Measurements from ENCODE around the gene RXRB.

The RXRB gene

GRCh38 chr6:33208091-33208967 lies 7.9 kb upstream of the RXRB start, which contains the start of gene RING1:
RING1 (plus strand) TSS chr6:33208500; CDS start chr6:33208823, 323 bp downstream.
- TF ChIP-seq, protein P1, sequence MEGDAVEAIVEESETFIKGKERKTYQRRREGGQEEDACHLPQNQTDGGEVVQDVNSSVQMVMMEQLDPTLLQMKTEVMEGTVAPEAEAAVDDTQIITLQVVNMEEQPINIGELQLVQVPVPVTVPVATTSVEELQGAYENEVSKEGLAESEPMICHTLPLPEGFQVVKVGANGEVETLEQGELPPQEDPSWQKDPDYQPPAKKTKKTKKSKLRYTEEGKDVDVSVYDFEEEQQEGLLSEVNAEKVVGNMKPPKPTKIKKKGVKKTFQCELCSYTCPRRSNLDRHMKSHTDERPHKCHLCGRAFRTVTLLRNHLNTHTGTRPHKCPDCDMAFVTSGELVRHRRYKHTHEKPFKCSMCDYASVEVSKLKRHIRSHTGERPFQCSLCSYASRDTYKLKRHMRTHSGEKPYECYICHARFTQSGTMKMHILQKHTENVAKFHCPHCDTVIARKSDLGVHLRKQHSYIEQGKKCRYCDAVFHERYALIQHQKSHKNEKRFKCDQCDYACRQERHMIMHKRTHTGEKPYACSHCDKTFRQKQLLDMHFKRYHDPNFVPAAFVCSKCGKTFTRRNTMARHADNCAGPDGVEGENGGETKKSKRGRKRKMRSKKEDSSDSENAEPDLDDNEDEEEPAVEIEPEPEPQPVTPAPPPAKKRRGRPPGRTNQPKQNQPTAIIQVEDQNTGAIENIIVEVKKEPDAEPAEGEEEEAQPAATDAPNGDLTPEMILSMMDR (IDR thresholded peaks at IDR 0.05): no peak
- peaks cover 24% of the 10 kb centered on the region for H3K36me3 Mint-ChIP-seq (ENCODE audit: low read depth)
- H3K9me3 Mint-ChIP-seq: no peaks in the 10 kb centered on the region
- H3K4me3 Mint-ChIP-seq: peak within 1 kb of the TSS; percentile 90
- peaks cover 73% of the 10 kb centered on the region for H3K4me1 Mint-ChIP-seq
- peak within 1 kb of the TSS; percentile 93 for H3K27ac Mint-ChIP-seq
- H3K27me3 Mint-ChIP-seq (ENCODE audit: low read depth, poor library complexity): peaks cover 48% of the 10 kb centered on the region
- peak; percentile 85 for DNase-seq

GRCh38 chr6:33207552-33208090 lies 7.2 kb upstream of the RXRB start:
- H3K4me3 Mint-ChIP-seq: peak overlapping the region; percentile 90
- H3K36me3 Mint-ChIP-seq (ENCODE audit: low read depth): peaks cover 31% of the 10 kb centered on the region
- TF ChIP-seq, protein P1 (IDR thresholded peaks at IDR 0.05): no peak
- DNase-seq: peak; percentile 66
- H3K27ac Mint-ChIP-seq: peak overlapping the region; percentile 93
- peaks cover 73% of the 10 kb centered on the region for H3K4me1 Mint-ChIP-seq
- peaks cover 41% of the 10 kb centered on the region for H3K27me3 Mint-ChIP-seq (ENCODE audit: low read depth, poor library complexity)
- H3K9me3 Mint-ChIP-seq: no peaks in the 10 kb centered on the region

- H3K36me3 Mint-ChIP-seq (ENCODE audit: low read depth): peaks cover 34% of the 10 kb centered on the region
- H3K4me1 Mint-ChIP-seq: peaks cover 73% of the 10 kb centered on the region
- no peaks in the 10 kb centered on the region for H3K9me3 Mint-ChIP-seq
- no peak overlapping the region for H3K27ac Mint-ChIP-seq
- peaks cover 35% of the 10 kb centered on the region for H3K27me3 Mint-ChIP-seq (ENCODE audit: low read depth, poor library complexity)
- DNase-seq: peak; percentile 56
- peak overlapping the region; percentile 90 for H3K4me3 Mint-ChIP-seq
- TF ChIP-seq, protein P1 (IDR thresholded peaks at IDR 0.05): no peak
Measured at GRCh38 chr6:33206864-33207551, 6.5 kb upstream of the RXRB start.

- Mint-ChIP-seq H3K27me3 (ENCODE audit: low read depth, poor library complexity) (peaks cover 28% of the 10 kb centered on the region), H3K9me3 (no peaks in the 10 kb centered on the region), H3K4me3 (peak overlapping the region; percentile 90), H3K27ac (no peak overlapping the region), H3K4me1 (peaks cover 77% of the 10 kb centered on the region), H3K36me3 (ENCODE audit: low read depth) (peaks cover 34% of the 10 kb centered on the region)
- TF ChIP-seq, protein P1 (IDR thresholded peaks at IDR 0.05): no peak
- DNase-seq: no peak
Measured at GRCh38 chr6:33206027-33206863, 5.8 kb upstream of the RXRB start.

DNA sequence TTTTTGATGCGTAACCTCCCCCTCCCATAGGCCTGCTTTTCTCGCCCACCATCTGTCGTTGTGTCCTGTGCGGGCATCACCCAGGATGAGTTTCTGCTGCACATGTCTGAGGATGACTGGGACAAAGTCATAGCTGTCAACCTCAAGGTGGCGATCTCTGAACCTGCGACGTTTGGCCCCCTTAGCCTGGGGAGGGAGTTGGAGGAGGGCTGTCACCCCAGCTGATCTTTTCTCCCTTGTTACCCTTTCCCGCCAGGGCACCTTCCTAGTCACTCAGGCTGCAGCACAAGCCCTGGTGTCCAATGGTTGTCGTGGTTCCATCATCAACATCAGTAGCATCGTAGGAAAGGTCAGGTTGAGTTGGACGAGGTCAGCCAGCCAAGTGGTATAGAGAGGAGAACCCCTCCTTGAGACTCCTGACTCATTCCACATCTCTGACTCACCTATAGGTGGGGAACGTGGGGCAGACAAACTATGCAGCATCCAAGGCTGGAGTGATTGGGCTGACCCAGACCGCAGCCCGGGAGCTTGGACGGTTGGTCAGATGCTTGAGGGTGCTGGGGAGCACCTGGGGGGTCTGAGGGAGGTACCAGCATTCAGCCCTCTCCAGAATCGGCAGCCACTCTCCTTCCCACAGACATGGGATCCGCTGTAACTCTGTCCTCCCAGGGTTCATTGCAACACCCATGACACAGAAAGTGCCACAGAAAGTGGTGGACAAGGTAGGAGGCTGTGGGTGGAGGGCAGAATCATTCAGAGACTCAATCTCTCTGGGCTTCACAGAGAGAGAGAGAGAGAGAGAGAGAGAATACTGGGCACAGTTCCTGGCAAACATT lies 4.9 kb upstream of the RXRB start:
- peaks cover 25% of the 10 kb centered on the region for H3K27me3 Mint-ChIP-seq (ENCODE audit: low read depth, poor library complexity)
- peak overlapping the region; percentile 81 for H3K27ac Mint-ChIP-seq
- H3K9me3 Mint-ChIP-seq: no peaks in the 10 kb centered on the region
- TF ChIP-seq, protein P1 (IDR thresholded peaks at IDR 0.05): no peak
- no peak for DNase-seq
- H3K4me1 Mint-ChIP-seq: peaks cover 79% of the 10 kb centered on the region
- H3K36me3 Mint-ChIP-seq (ENCODE audit: low read depth): peaks cover 33% of the 10 kb centered on the region
- H3K4me3 Mint-ChIP-seq: peak overlapping the region; percentile 90

All from nephron progenitor cell (in vitro differentiated cells).